H9 (cell line): ENCODE results near the gene TEX10. TPM values are rescaled to one million over a fixed set of nuclear protein-coding genes. Genes with fewer than 3 reads are reported as not detected.

Experiments
- DNase-seq: peaks from one replicate; pipeline ENCODE4 v3.0.0-alpha.2; 2017
- H2AFZ ChIP-seq: one replicate; pipeline ENCODE4 v1.6.1; 2013; ENCODE audit warnings: mild to moderate bottlenecking, low read length, control low read depth, moderate library complexity
- H2AK5ac ChIP-seq: 2 replicates; pipeline ENCODE4 v1.6.1; 2013; ENCODE audit warnings: low read length, control low read depth, mixed read lengths; ENCODE audit not compliant: insufficient read length
- H2BK120ac ChIP-seq: one replicate; pipeline ENCODE4 v1.6.1; 2013; ENCODE audit warnings: low read depth, mild to moderate bottlenecking, low read length, control low read depth, inconsistent platforms; ENCODE audit not compliant: poor library complexity, severe bottlenecking
- H2BK12ac ChIP-seq: 2 replicates; pipeline ENCODE4 v1.6.1; 2013; ENCODE audit warnings: low read length, control low read depth, mixed read lengths, low read depth; ENCODE audit not compliant: insufficient read length
- H2BK15ac ChIP-seq: 2 replicates; pipeline ENCODE4 v1.6.1; 2013; ENCODE audit warnings: low read depth, low read length, control low read depth
- H2BK20ac ChIP-seq: one replicate; pipeline ENCODE4 v1.6.1; 2013; ENCODE audit warnings: low read depth, mild to moderate bottlenecking, low read length, control low read depth, inconsistent platforms; ENCODE audit not compliant: poor library complexity, severe bottlenecking
- H2BK5ac ChIP-seq: 2 replicates; pipeline ENCODE4 v1.6.1; 2013; ENCODE audit warnings: low read length, control low read depth, mixed read lengths; ENCODE audit not compliant: insufficient read length
- H3K14ac ChIP-seq: 2 replicates; pipeline ENCODE4 v1.6.1; 2013; ENCODE audit warnings: low read length, control low read depth; ENCODE audit not compliant: insufficient read depth
- H3K18ac ChIP-seq: 2 replicates; pipeline ENCODE4 v1.6.1; 2013; ENCODE audit warnings: low read depth, mild to moderate bottlenecking, mixed read lengths, low read length, control low read depth; ENCODE audit not compliant: insufficient read length
- H3K23ac ChIP-seq: 2 replicates; pipeline ENCODE4 v1.6.1; 2013; ENCODE audit warnings: low read length, control low read depth, mixed read lengths, low read depth; ENCODE audit not compliant: insufficient read length
- H3K23me2 ChIP-seq: 2 replicates; pipeline ENCODE4 v1.6.1; 2013; ENCODE audit warnings: low read depth, mild to moderate bottlenecking, mixed read lengths, low read length, control low read depth; ENCODE audit not compliant: insufficient read length, poor library complexity, severe bottlenecking
- H3K27ac ChIP-seq: 2 replicates; pipeline ENCODE4 v1.5.1; 2013; ENCODE audit warnings: low read length, control low read depth, mixed read lengths, low read depth; ENCODE audit not compliant: insufficient read length
- H3K27me3 ChIP-seq: 2 replicates; pipeline ENCODE4 v1.6.1; 2013; ENCODE audit warnings: low read length, control low read depth, inconsistent platforms; ENCODE audit not compliant: insufficient read depth
- H3K4ac ChIP-seq: 2 replicates; pipeline ENCODE4 v1.6.1; 2013; ENCODE audit warnings: low read depth, mild to moderate bottlenecking, control low read depth, inconsistent platforms, low read length, moderate library complexity
- H3K4me1 ChIP-seq: 2 replicates; pipeline ENCODE4 v1.6.1; 2013; ENCODE audit warnings: low read length, control low read depth, inconsistent platforms; ENCODE audit not compliant: insufficient read depth
- H3K4me2 ChIP-seq: 2 replicates; pipeline ENCODE4 v1.6.1; 2013; ENCODE audit warnings: low read length, control low read depth, mixed read lengths; ENCODE audit not compliant: insufficient read length, insufficient read depth
- H3K56ac ChIP-seq: 2 replicates; pipeline ENCODE4 v1.6.1; 2013; ENCODE audit warnings: low read depth, mild to moderate bottlenecking, mixed read lengths, low read length, control low read depth; ENCODE audit not compliant: insufficient read length
- H3K79me1 ChIP-seq: 2 replicates; pipeline ENCODE4 v1.6.1; 2013; ENCODE audit warnings: low read depth, mild to moderate bottlenecking, moderate library complexity, low read length, control low read depth, inconsistent platforms; ENCODE audit not compliant: insufficient read depth, poor library complexity, severe bottlenecking
- H3K79me2 ChIP-seq: 2 replicates; pipeline ENCODE4 v1.6.1; 2013; ENCODE audit warnings: low read length, control low read depth, inconsistent platforms; ENCODE audit not compliant: insufficient read depth
- H3K9ac ChIP-seq: 2 replicates; pipeline ENCODE4 v1.6.1; 2013; ENCODE audit warnings: low read length, control low read depth, mixed read lengths; ENCODE audit not compliant: insufficient read length; ENCODE audit errors: extremely low read depth
- H3K9me3 ChIP-seq: one replicate; pipeline ENCODE4 v1.6.1; 2013; ENCODE audit warnings: low read depth, low read length, inconsistent platforms; ENCODE audit not compliant: control insufficient read depth
- H3T11ph ChIP-seq: one replicate; pipeline ENCODE4 v1.6.1; 2013; ENCODE audit warnings: mild to moderate bottlenecking, low read length, control low read depth, inconsistent platforms
- H4K20me1 ChIP-seq: one replicate; pipeline ENCODE4 v1.6.1; 2013; ENCODE audit not compliant: control insufficient read depth, insufficient read length, insufficient read depth
- H4K5ac ChIP-seq: 2 replicates; pipeline ENCODE4 v1.6.1; 2013; ENCODE audit warnings: low read depth, mild to moderate bottlenecking, mixed read lengths, low read length, control low read depth; ENCODE audit not compliant: insufficient read length
- H4K8ac ChIP-seq: replicated peaks from 2 replicates; pipeline ENCODE4 v1.6.1; 2013; ENCODE audit warnings: low read length, control low read depth, mixed read lengths, low read depth; ENCODE audit not compliant: insufficient read length
- H4K91ac ChIP-seq: 2 replicates; pipeline ENCODE4 v1.6.1; 2013; ENCODE audit warnings: low read depth, mild to moderate bottlenecking, moderate library complexity, mixed read lengths, low read length, control low read depth; ENCODE audit not compliant: insufficient read length
- H3K27ac Mint-ChIP-seq, 3 experiments: 2 replicates in 2 of 3; 3 replicates in 1 of 3; pipeline ENCODE4 v1.8.0; 2020 to 2021; ENCODE audit warnings: mixed read lengths in 3 of 3, mild to moderate bottlenecking in 1 of 3, moderate library complexity in 1 of 3
- H3K27me3 Mint-ChIP-seq: 2 replicates; pipeline ENCODE4 v1.8.0; 2021; ENCODE audit warnings: low read depth, mild to moderate bottlenecking, moderate library complexity, mixed read lengths
- H3K36me3 Mint-ChIP-seq, 3 experiments: 2 replicates in 2 of 3; 3 replicates in 1 of 3; pipeline ENCODE4 v1.8.0; 2020 to 2021; ENCODE audit warnings: low read depth in 3 of 3, mixed read lengths in 3 of 3; ENCODE audit not compliant: insufficient read depth in 1 of 3
- H3K4me1 Mint-ChIP-seq, 2 experiments: 2 replicates each; pipeline ENCODE4 v1.8.0; 2020; ENCODE audit warnings: mixed read lengths in 2 of 2
- H3K4me3 Mint-ChIP-seq, 2 experiments: 2 replicates in 1 of 2; 3 replicates in 1 of 2; pipeline ENCODE4 v1.8.0; 2020 to 2021; ENCODE audit warnings: mild to moderate bottlenecking in 2 of 2, mixed read lengths in 2 of 2, moderate library complexity in 1 of 2
- H3K9me3 Mint-ChIP-seq, 2 experiments: 2 replicates in 1 of 2; 3 replicates in 1 of 2; pipeline ENCODE4 v1.8.0; 2020; ENCODE audit warnings: mild to moderate bottlenecking in 2 of 2, mixed read lengths in 2 of 2, moderate library complexity in 1 of 2
- WGBS: extraction: QIAGEN DNeasy Blood & Tissue Kit; methylation state at CpG from one replicate; pipeline ENCODE4 v1.1.7; 2013; ENCODE audit warnings: missing lambda C conversion rate, low lambda C conversion rate, mixed read lengths; ENCODE audit not compliant: insufficient read length; ENCODE audit errors: extremely low coverage; 5-methylcytosine and 5-hydroxymethylcytosine counted together
- total RNA-seq: library from RNA; stranded (reverse); gene quantifications from 2 replicates; pipeline ENCODE4 v1.2.1, GENCODE V29; 2021
- TF ChIP-seq, protein P1 (sequence below): fragments of 200-600 bp; sonication (generic); conservative IDR thresholded peaks from 3 replicates; pipeline ENCODE4 v1.8.0; 2021; ENCODE audit warnings: antibody characterized with exemption, mild to moderate bottlenecking

Gene TEX10
- total RNA-seq, 1 experiment from 2014 or later: 70.8 TPM

GRCh38 chr9:100267211-100267610 lies 85.5 kb downstream of the TEX10 start:
- H4K20me1 ChIP-seq: no peaks in the 10 kb centered on the region
- H2BK12ac ChIP-seq: no peak overlapping the region
- peaks cover 9 to 13% (median 11%) of the 10 kb centered on the region in 3 experiments; a peak in 6 of 7 replicates for H3K36me3 Mint-ChIP-seq
- no peak overlapping the region for H2AFZ ChIP-seq
- H3K27me3 ChIP-seq: no peaks in the 10 kb centered on the region
- H2AK5ac ChIP-seq: no peak overlapping the region
- H2BK5ac ChIP-seq: no peak overlapping the region
- no peaks in the 10 kb centered on the region for H3K27me3 Mint-ChIP-seq
- no peak overlapping the region for H3K27ac Mint-ChIP-seq
- no peaks in the 10 kb centered on the region for H3K9me3 ChIP-seq
- H3K56ac ChIP-seq: no peak overlapping the region
- no peak overlapping the region for H3K18ac ChIP-seq
- WGBS: no CpG with 5 or more reads among the region's 3 CpGs
- H3K4me2 ChIP-seq: no peak overlapping the region
- TF ChIP-seq, protein P1, sequence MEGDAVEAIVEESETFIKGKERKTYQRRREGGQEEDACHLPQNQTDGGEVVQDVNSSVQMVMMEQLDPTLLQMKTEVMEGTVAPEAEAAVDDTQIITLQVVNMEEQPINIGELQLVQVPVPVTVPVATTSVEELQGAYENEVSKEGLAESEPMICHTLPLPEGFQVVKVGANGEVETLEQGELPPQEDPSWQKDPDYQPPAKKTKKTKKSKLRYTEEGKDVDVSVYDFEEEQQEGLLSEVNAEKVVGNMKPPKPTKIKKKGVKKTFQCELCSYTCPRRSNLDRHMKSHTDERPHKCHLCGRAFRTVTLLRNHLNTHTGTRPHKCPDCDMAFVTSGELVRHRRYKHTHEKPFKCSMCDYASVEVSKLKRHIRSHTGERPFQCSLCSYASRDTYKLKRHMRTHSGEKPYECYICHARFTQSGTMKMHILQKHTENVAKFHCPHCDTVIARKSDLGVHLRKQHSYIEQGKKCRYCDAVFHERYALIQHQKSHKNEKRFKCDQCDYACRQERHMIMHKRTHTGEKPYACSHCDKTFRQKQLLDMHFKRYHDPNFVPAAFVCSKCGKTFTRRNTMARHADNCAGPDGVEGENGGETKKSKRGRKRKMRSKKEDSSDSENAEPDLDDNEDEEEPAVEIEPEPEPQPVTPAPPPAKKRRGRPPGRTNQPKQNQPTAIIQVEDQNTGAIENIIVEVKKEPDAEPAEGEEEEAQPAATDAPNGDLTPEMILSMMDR: no peak
- no peaks in the 10 kb centered on the region for H3K79me1 ChIP-seq
- H3K27ac ChIP-seq: no peak overlapping the region
- peaks cover 9 to 11% of the 10 kb centered on the region in 2 experiments for H3K4me1 Mint-ChIP-seq
- no peak overlapping the region for H4K8ac ChIP-seq
- H3K9ac ChIP-seq: no peak overlapping the region
- peaks cover 2% of the 10 kb centered on the region; the same call in 1 of the 2 replicates for H3K4me1 ChIP-seq
- no peak overlapping the region for H3K14ac ChIP-seq
- H4K91ac ChIP-seq: no peak overlapping the region
- H3K4ac ChIP-seq: no peak overlapping the region
- no peak overlapping the region for H2BK15ac ChIP-seq
- H3K4me3 Mint-ChIP-seq: no peak overlapping the region
- H4K5ac ChIP-seq: no peak overlapping the region
- no peaks in the 10 kb centered on the region; a peak in 1 of 5 replicates for H3K9me3 Mint-ChIP-seq
- H3T11ph ChIP-seq: no peak overlapping the region
- DNase-seq: no peak
- H2BK20ac ChIP-seq: no peak overlapping the region
- H2BK120ac ChIP-seq: no peak overlapping the region
- H3K23me2 ChIP-seq: no peaks in the 10 kb centered on the region
- no peak overlapping the region for H3K23ac ChIP-seq
- H3K79me2 ChIP-seq: no peaks in the 10 kb centered on the region

Other genes starting within 250 kb of the TEX10 start
- 34.0 and 35.7 TPM in 2 replicates for gene MSANTD3, start 74.2 kb upstream of the TEX10 start, total RNA-seq
- gene TMEFF1, start 120.2 kb upstream of the TEX10 start, total RNA-seq: 64.7 and 65.5 TPM in 2 replicates
- 6.8 and 7.3 TPM in 2 replicates for gene CAVIN4, start 225.1 kb upstream of the TEX10 start, total RNA-seq